HG02623 (cell line): ENCODE results near the gene RIOX2.
"Not testable (repeated sequence)": the region's sequence is repeated elsewhere in the genome, so short reads cannot be mapped to it uniquely, and the experiment has no call there.

Experiments
- ATAC-seq: cut with Tn5 transposase; IDR thresholded peaks from one replicate; pipeline ENCODE4 v1.9.1; 2021; ENCODE audit warnings: moderate library complexity; ENCODE audit not compliant: unreplicated experiment

Gene RIOX2

GRCh38 chr3:97971679-97972567 lies at the start of gene RIOX2:
Gene RIOX2, minus strand, starts transcription at chr3:97972431. Its CDS starts 4,838 bp downstream, at chr3:97967593.
- peak; percentile 87 for ATAC-seq

GRCh38 chr3:98020412-98020811 lies 48.2 kb upstream of the RIOX2 start:
- no peak for ATAC-seq

- no peak for ATAC-seq
Measured at GRCh38 chr3:98018301-98018700, 46.1 kb upstream of the RIOX2 start.

- no peak for ATAC-seq
Measured at GRCh38 chr3:98014268-98014585, 42.0 kb upstream of the RIOX2 start.

GRCh38 chr3:98013411-98014267 lies 41.4 kb upstream of the RIOX2 start:
- no peak for ATAC-seq

- no peak for ATAC-seq
Measured at GRCh38 chr3:98012979-98013378, 40.7 kb upstream of the RIOX2 start.

- ATAC-seq = not testable (repeated sequence)
Measured at GRCh38 chr3:98010883-98011449, 38.7 kb upstream of the RIOX2 start.

- ATAC-seq = no peak
Measured at GRCh38 chr3:98010194-98010882, 38.1 kb upstream of the RIOX2 start.

GRCh38 chr3:98008855-98009254 lies 36.6 kb upstream of the RIOX2 start:
- ATAC-seq = peak; percentile 61

- ATAC-seq = no peak
Measured at GRCh38 chr3:98005438-98005837, 33.2 kb upstream of the RIOX2 start.

GRCh38 chr3:98004721-98005120 lies 32.5 kb upstream of the RIOX2 start:
- no peak for ATAC-seq

GRCh38 chr3:98003306-98003969 lies 31.2 kb upstream of the RIOX2 start:
- ATAC-seq = peak; percentile 62

GRCh38 chr3:98002717-98003116 lies 30.5 kb upstream of the RIOX2 start:
- ATAC-seq = no peak

- ATAC-seq = no peak
Measured at GRCh38 chr3:97999994-98000393, 27.8 kb upstream of the RIOX2 start.

GRCh38 chr3:97999103-97999502 lies 26.9 kb upstream of the RIOX2 start:
- ATAC-seq = no peak

- no peak for ATAC-seq
Measured at GRCh38 chr3:97996988-97997387, 24.8 kb upstream of the RIOX2 start.

- ATAC-seq = no peak
Measured at GRCh38 chr3:97994328-97994945, 22.2 kb upstream of the RIOX2 start.

GRCh38 chr3:97993526-97993925 lies 21.3 kb upstream of the RIOX2 start:
- no peak for ATAC-seq

GRCh38 chr3:97992547-97993173 lies 20.4 kb upstream of the RIOX2 start:
- no peak for ATAC-seq

- ATAC-seq = no peak
Measured at GRCh38 chr3:97991293-97991682, 19.1 kb upstream of the RIOX2 start.
